GM12872 (cell line): Measurements from ENCODE around the gene PIK3R1.

Experiments used
- CTCF ChIP-seq: IDR thresholded peaks from 3 replicates; pipeline ENCODE4 v1.5.1; 2011; ENCODE audit warnings: low read depth, mild to moderate bottlenecking, low read length, moderate library complexity; ENCODE audit not compliant: insufficient read depth

The PIK3R1 gene

DNA sequence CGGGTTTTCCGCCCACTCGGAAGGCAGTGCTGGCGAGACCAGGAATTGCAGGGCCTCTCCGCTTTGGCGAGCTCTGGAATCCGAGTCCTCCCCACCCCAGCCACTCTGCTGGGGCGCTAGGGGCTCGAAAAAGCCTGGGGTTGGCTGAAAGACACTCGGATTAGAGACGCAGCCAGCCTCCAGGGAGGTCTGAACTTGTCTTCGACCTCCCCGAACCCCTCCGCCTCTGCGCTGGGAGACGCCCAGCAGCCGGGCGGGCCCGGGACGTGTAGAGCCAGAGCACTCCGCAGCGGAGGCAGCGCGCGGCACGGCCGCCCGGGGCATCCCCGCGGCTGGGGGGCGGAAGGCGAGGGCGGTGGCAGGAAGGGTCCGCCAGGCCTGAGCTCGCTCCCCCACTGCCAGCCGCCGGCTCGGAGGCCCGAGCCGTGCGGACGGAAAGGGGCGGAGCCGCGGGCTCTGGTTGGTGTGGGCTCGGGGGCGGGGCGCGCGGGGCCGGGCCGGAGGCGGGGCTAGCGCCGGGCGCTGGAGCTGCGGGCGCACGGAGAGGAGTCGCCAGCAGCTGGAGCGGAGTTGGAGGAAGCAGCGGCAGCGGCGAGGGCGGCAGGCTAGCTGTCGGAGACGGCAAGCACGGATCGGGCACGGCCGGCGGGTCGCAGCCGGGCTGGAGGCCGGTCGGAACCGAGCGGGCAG is at the start of gene PIK3R1:
PIK3R1 (plus strand) TSS at position 549 of the 690 bp plus-strand sequence. CDS start 10,920 bp downstream, outside the sequence.
- peak; percentile 42; the same call in 2 of the 3 replicates for TF ChIP-seq CTCF

- no peak for TF ChIP-seq CTCF
Observed at GRCh38 chr5:68167195-68167651, 48.3 kb upstream of the PIK3R1 start.

- no peak for TF ChIP-seq CTCF
Observed at GRCh38 chr5:68169903-68170302, 45.7 kb upstream of the PIK3R1 start.

- no peak for TF ChIP-seq CTCF
Observed at GRCh38 chr5:68170826-68171558, 44.6 kb upstream of the PIK3R1 start.

- TF ChIP-seq CTCF: no peak
Observed at GRCh38 chr5:68172314-68172713, 43.2 kb upstream of the PIK3R1 start.

DNA sequence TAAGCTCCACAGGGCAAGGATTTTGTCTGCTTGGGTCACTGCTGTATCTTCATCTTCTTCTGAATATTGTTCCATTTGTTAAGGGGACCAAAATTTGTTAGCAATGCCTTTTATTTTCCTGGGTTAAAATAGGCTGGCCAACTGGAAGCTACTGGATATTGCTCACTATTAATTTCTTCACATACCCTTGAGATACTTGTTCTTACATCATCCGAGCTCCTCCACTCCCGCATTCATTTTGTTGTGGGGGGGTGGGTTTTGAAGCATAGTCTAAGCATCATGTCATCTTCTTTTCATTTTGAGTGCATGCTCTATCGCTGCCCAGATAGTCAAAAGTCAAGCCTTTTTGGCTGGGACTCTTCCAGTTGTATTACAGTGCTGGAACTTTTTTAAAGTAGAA is 42.5 kb upstream of the PIK3R1 start:
- no peak for TF ChIP-seq CTCF

- TF ChIP-seq CTCF: no peak
Observed at GRCh38 chr5:68176253-68176652, 39.3 kb upstream of the PIK3R1 start.
